PC-9 (cell line): ENCODE data around the gene PIN4. TPM values are rescaled to one million over a fixed set of nuclear protein-coding genes. Genes with fewer than 3 reads are reported as not detected.
"Not testable (repeated sequence)": the region's sequence is repeated elsewhere in the genome, so short reads cannot be mapped to it uniquely, and the experiment has no call there.

Experiments
- BruUV-seq: library from RNA; stranded (reverse); fragments of 400-500 nt; replicated peaks from 2 replicates; lab custom pipeline; 2021; lab: Mats Ljungman, UMichigan
- CTCF ChIA-PET: fragments of 300-600 bp; sonication (Branson Sonifier 250); formaldehyde crosslinking; loops from one replicate; lab custom pipeline; 2022; ENCODE audit warnings: antibody characterized with exemption; lab: Charles Lee
- POLR2A ChIA-PET: fragments of 300-600 bp; sonication (Branson Sonifier 250); formaldehyde crosslinking; loops from one replicate; lab custom pipeline; 2022; ENCODE audit warnings: antibody characterized with exemption; ENCODE audit not compliant: unreplicated experiment; lab: Charles Lee
- DNase-seq, 2 experiments: peaks; one replicate each; pipeline versions ENCODE4 v3.0.0 to v3.0.0-alpha.2; 2015 to 2022; ENCODE audit warnings: mixed read lengths in 1 of 2
- H2AFZ ChIP-seq: fragments of 200-600 bp; sonication (generic); 2 replicates; pipeline ENCODE4 v1.8.1; 2017; ENCODE audit warnings: antibody characterized with exemption
- H3F3A ChIP-seq: fragments of 200-600 bp; sonication (generic); 2 replicates; pipeline ENCODE4 v1.8.1; 2017; ENCODE audit warnings: antibody characterized with exemption, mild to moderate bottlenecking, low read depth; ENCODE audit not compliant: insufficient read depth
- H3K27ac ChIP-seq: fragments of 200-600 bp; sonication (generic); 2 replicates; pipeline ENCODE4 v1.6.1; 2016; ENCODE audit warnings: mixed run types
- H3K27me3 ChIP-seq: fragments of 200-600 bp; sonication (generic); 2 replicates; pipeline ENCODE4 v1.6.1; 2016; ENCODE audit warnings: low read depth, mixed run types; ENCODE audit not compliant: insufficient read depth
- H3K36me3 ChIP-seq: fragments of 200-600 bp; sonication (generic); 2 replicates; pipeline ENCODE4 v1.6.1; 2016; ENCODE audit warnings: low read depth, mixed run types
- H3K4me1 ChIP-seq: fragments of 200-600 bp; sonication (generic); replicated peaks from 2 replicates; pipeline ENCODE4 v1.6.1; 2016; ENCODE audit warnings: mixed run types; ENCODE audit not compliant: insufficient read depth
- H3K4me2 ChIP-seq: fragments of 200-600 bp; sonication (generic); 2 replicates; pipeline ENCODE4 v1.6.1; 2017; ENCODE audit warnings: mixed run types
- H3K4me3 ChIP-seq: fragments of 200-600 bp; sonication (generic); 2 replicates; pipeline ENCODE4 v1.6.1; 2016; ENCODE audit warnings: mixed run types
- H3K79me2 ChIP-seq: fragments of 200-600 bp; sonication (generic); 2 replicates; pipeline ENCODE4 v1.6.1; 2017; ENCODE audit warnings: low read depth, mixed run types
- H3K9me2 ChIP-seq: fragments of 200-600 bp; sonication (generic); 2 replicates; pipeline ENCODE4 v1.8.1; 2017; ENCODE audit warnings: mild to moderate bottlenecking; ENCODE audit not compliant: insufficient read depth
- H3K9me3 ChIP-seq: fragments of 200-600 bp; sonication (generic); 2 replicates; pipeline ENCODE4 v1.8.1; 2016; ENCODE audit warnings: low read depth; ENCODE audit not compliant: insufficient read depth
- H4K20me1 ChIP-seq: fragments of 200-600 bp; sonication (generic); 2 replicates; pipeline ENCODE4 v1.8.1; 2017; ENCODE audit not compliant: insufficient read depth
- EZH2 ChIP-seq: fragments of 200-600 bp; sonication (generic); IDR thresholded peaks from 2 replicates; pipeline ENCODE4 v1.8.0; 2017; ENCODE audit warnings: antibody characterized with exemption, low read depth
- intact Hi-C: fragments of 100-400 bp; cut with micrococcal nuclease; formaldehyde crosslinking; loops from one replicate; pipeline ENCODE4 v1.10.0; 2022; ENCODE audit not compliant: unreplicated experiment
- total RNA-seq: library from RNA; stranded (reverse); gene quantifications from 2 replicates; pipeline ENCODE4 v1.2.3, GENCODE V29; 2021
- TF ChIP-seq, protein P1 (sequence below): fragments of 200-600 bp; sonication (generic); conservative IDR thresholded peaks from 2 replicates; pipeline ENCODE4 v1.6.1; 2017; ENCODE audit warnings: mixed run types, antibody characterized with exemption, mild to moderate bottlenecking, moderate library complexity

The PIN4 gene
- total RNA-seq, 1 experiment from 2014 or later: 9.7 TPM

DNA sequence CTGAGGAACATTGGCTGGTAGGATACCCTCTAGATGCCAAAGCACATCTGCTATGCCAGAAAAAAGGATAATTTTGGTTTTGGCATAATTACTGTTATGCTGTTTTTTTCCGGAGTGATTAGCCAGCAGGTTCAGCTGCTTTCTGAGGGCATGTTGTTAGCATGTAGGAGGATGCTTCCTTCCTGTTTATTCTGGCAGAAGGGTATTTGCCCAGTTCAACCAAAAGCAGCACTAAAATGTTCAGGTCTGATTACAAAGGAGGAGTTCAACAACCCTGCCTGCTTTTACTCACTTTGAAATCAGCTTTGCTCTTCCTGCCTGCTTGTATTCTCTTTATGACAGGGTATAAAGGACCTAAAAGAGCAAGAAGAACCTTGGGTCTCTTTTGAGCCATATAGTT, 35.4 kb downstream of the PIN4 start:
- no peaks in the 10 kb centered on the region for H3K4me1 ChIP-seq

DNA sequence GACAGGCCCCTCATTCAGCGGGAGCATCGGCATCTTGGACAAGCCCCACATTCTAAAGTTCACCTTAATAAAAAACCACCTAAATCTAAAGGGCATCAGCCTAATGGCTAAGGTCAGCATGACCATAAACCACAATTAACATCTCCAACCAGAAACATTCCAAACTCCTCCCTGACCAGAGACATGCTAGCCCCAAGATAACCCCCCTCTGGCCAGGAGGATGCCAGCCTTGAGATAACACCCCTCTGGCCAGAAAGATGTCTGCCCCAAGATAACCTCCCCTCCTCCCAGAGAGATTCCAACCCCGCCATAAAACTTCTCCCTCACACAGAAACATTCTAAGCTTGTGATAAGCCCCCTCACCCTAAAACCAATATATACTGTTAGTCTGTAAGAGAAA, 38.8 kb downstream of the PIN4 start:
- intact Hi-C loops, H3F3A ChIP-seq, H3K4me3 ChIP-seq, H3K9me2 ChIP-seq, BruUV-seq, POLR2A ChIA-PET, DNase-seq, H3K4me2 ChIP-seq, H2AFZ ChIP-seq, H3K9me3 ChIP-seq, CTCF ChIA-PET, H3K27ac ChIP-seq, H3K27me3 ChIP-seq, H3K36me3 ChIP-seq, H4K20me1 ChIP-seq, H3K79me2 ChIP-seq, H3K4me1 ChIP-seq: not testable (repeated sequence)

More for the DNA sequence above, 35.4 kb downstream of the PIN4 start:
- Histone ChIP-seq H3K4me2 (no peak overlapping the region), H3K4me3 (no peak overlapping the region), H2AFZ (no peak overlapping the region), H3K9me3 (no peaks in the 10 kb centered on the region), H3K27ac (no peak overlapping the region), H3K79me2 (no peaks in the 10 kb centered on the region), H3K9me2 (no peaks in the 10 kb centered on the region), H3F3A (no peaks in the 10 kb centered on the region), H3K27me3 (no peaks in the 10 kb centered on the region), H4K20me1 (no peaks in the 10 kb centered on the region), H3K36me3 (no peaks in the 10 kb centered on the region)
- ChIA-PET POLR2A (no interaction called here), CTCF (no interaction called here)
- intact Hi-C loops: no loop called here
- no peak for DNase-seq
- TF ChIP-seq, protein P1, sequence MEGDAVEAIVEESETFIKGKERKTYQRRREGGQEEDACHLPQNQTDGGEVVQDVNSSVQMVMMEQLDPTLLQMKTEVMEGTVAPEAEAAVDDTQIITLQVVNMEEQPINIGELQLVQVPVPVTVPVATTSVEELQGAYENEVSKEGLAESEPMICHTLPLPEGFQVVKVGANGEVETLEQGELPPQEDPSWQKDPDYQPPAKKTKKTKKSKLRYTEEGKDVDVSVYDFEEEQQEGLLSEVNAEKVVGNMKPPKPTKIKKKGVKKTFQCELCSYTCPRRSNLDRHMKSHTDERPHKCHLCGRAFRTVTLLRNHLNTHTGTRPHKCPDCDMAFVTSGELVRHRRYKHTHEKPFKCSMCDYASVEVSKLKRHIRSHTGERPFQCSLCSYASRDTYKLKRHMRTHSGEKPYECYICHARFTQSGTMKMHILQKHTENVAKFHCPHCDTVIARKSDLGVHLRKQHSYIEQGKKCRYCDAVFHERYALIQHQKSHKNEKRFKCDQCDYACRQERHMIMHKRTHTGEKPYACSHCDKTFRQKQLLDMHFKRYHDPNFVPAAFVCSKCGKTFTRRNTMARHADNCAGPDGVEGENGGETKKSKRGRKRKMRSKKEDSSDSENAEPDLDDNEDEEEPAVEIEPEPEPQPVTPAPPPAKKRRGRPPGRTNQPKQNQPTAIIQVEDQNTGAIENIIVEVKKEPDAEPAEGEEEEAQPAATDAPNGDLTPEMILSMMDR: no peak
- TF ChIP-seq EZH2: no peak
- BruUV-seq: no TSS peak

DNA sequence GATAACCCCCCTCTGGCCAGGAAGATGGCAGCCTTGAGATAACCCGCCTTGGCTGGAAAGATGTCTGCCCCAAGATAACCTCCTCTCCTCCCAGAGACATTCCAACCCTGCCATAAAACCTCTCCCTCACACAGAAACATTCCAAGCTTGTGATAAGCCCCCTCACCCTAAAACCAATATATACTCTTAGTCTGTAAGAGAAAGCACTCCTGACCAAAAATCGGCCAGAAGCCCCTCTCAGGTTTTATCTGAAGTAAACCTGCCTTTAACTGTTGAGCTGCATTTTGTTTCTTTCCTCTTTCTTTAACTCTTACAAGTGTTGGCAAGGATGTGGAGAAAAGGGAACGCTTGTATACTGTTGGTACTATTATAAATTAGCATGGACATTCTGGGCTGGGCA, 48.7 kb downstream of the PIN4 start:
- Histone ChIP-seq H3K27ac (no peak overlapping the region), H3K4me1 (no peaks in the 10 kb centered on the region), H3K9me2 (no peaks in the 10 kb centered on the region), H3K36me3 (no peaks in the 10 kb centered on the region), H3K79me2 (no peaks in the 10 kb centered on the region), H2AFZ (no peak overlapping the region), H3K9me3 (peaks cover 5% of the 10 kb centered on the region; the same call in 1 of the 2 replicates), H3K4me2 (no peak overlapping the region), H3K27me3 (no peaks in the 10 kb centered on the region), H3F3A (no peaks in the 10 kb centered on the region), H4K20me1 (no peaks in the 10 kb centered on the region), H3K4me3 (no peak overlapping the region)
- no TSS peak for BruUV-seq
- intact Hi-C loops: no loop called here
- ChIA-PET POLR2A (no interaction called here), CTCF (no interaction called here)
- TF ChIP-seq, protein P1: no peak
- no peak for TF ChIP-seq EZH2
- DNase-seq: no peak

DNA sequence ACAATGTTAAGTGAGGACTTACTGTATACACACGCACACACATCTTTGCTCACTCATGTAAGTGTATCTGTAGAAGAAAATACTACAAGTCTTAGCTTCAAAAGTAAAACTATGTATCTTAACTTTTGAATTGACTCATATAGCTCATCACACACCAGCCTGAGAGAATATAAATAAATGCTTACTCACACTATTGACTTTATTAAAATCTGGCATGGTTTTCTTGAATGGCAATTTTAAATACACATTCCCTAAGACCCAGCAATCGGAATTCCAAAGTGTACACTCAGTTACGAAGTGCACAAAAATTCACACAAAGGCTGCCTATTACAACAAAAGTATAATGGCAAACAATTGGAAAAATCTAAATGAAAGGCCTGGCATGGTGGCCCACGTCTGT, 55.3 kb downstream of the PIN4 start:
- ChIA-PET CTCF (no interaction called here), POLR2A (no interaction called here)
- Histone ChIP-seq H3K4me1 (0 out of 2 replicates have a peak, but pooled peaks cover 7% of the 10 kb centered on the region), H3K9me3 (no peaks in the 10 kb centered on the region), H3K4me2 (no peak overlapping the region), H3K4me3 (no peak overlapping the region), H3F3A (no peaks in the 10 kb centered on the region), H2AFZ (no peak overlapping the region), H4K20me1 (no peaks in the 10 kb centered on the region), H3K79me2 (peaks cover 5% of the 10 kb centered on the region; the same call in 1 of the 2 replicates), H3K27ac (no peak overlapping the region), H3K27me3 (no peaks in the 10 kb centered on the region), H3K36me3 (no peaks in the 10 kb centered on the region), H3K9me2 (no peaks in the 10 kb centered on the region)
- no TSS peak for BruUV-seq
- DNase-seq: no peak
- TF ChIP-seq EZH2: no peak
- TF ChIP-seq, protein P1: no peak
- intact Hi-C loops: no loop called here
